NCI-H748 treated with DMSO at 0.1 percent for 48 hours (cell line): ENCODE results near the gene SLC39A9.
"Not testable (repeated sequence)": the region's sequence is repeated elsewhere in the genome, so short reads cannot be mapped to it uniquely, and the experiment has no call there.

Source experiments
- DNase-seq: peaks from one replicate; lab custom pipeline; 2025; lab: John Stamatoyannopoulos, UW

SLC39A9 gene

DNA sequence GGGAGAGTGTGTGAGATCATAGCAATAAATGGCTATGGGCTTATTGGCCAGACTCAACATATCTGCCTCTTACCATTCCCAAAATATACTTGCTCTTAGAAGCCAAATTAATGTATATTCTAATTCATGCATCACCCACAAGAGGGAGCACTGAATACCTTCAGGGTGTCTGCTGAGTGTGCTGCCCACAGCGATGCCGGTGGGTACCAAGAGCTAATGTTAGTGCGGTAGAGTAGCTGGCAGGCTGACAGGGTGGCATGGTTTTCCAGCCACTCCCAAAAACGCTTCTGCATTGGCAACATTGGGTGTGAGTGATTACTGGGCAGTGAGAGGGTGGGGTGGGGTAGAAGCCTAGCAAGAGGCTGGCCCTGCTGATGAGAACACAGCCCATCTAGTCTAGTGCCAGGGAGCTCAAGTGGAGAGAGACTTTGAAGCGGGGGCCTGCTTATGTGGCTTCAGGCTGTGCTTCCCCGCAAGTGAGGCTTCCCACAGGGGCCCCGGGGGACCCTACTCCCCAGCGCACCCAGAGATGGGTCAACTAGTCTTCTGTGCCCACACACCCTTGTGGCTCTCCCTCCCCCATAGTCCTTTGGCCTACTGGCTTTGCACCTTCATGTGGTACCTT is 76.8 kb downstream of the SLC39A9 start:
- peak; percentile 4 for DNase-seq

DNA sequence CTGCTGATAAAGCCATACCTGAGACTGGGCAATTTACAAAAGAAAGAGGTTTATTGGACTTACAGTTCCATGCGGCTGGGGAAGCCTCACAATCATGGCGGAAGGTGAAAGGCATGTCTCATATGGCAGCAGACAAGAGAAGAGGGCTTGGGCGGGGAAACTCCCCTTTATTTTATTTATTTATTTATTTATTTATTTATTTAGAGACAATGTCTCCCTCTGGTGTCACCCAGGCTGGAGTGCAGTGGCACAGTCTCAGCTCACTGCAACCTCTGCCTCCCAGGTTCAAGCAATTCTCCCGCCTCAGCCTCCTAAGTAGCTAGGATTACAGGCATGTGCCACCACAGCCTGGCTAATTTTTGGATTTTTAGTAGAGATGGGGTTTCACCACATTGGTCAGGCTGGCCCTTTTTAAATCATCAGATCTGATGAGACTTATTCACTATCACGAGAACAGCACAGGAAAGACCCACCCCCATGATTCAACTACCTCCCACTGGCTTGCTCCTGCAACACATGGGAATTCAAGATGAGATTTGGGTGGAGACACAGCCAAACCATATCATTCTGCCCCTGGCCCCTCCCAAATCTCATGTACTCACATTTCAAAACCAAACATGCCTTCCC is 78.4 kb downstream of the SLC39A9 start:
- DNase-seq, result not testable (repeated sequence)

DNA sequence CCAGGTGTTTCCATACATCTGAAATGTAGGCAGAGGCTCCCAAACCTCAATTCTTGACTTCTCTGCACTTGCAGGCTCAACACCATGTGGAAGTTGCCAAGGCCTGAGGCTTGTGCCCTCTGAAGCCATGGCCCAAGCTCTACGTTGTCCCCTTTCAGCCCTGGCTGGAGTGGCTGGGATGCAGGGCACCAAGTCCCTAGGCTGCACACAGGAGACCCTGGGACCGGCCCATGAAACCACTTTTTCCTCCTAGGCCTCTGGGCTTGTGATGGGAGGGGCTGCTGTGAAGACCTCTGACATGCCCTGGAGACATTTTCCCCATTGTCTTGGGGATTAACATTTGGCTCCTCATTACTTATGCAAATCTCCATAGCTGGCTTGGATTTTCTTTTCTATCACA is 79.6 kb downstream of the SLC39A9 start:
- not testable (repeated sequence) for DNase-seq

DNA sequence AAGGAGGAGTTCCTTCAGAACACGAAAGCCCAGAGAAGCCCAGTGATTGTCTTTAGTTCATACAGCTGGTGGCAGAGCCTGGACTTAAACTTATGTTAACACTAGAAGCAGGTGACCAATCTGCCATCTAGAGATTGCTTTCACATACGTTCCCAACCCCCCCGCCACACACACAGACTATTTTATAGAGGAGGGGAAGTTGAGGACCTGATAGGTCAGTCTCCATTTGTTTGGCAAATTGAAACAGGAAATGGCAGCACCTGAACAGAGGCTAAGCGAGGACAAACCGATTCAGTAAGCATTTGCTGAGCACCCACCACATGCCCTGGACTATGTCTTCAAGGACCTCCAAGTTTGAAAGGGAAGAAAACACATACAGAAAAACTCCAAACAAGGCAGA is 81.2 kb downstream of the SLC39A9 start:
- DNase-seq, result no peak

DNA sequence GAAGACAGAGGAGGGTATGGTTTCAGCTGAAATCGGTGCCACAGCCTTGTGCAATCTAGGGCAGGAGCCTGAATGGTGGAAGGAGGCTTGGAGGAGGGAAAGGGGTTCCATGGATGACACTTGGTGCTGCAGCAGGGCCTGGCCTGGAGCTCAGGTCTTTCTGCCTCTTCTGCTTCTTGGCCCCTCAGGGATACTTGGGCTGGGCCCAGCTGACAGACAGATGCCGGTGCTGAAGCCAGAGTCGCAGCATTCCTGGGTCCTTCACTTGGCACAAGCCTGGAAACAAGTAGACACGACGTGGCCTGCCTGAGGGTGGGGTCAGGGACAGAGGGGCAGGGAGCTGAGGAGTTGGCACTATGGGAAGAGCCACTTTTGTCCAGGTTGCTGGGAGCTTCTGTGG is 81.6 kb downstream of the SLC39A9 start:
- no peak for DNase-seq

DNA sequence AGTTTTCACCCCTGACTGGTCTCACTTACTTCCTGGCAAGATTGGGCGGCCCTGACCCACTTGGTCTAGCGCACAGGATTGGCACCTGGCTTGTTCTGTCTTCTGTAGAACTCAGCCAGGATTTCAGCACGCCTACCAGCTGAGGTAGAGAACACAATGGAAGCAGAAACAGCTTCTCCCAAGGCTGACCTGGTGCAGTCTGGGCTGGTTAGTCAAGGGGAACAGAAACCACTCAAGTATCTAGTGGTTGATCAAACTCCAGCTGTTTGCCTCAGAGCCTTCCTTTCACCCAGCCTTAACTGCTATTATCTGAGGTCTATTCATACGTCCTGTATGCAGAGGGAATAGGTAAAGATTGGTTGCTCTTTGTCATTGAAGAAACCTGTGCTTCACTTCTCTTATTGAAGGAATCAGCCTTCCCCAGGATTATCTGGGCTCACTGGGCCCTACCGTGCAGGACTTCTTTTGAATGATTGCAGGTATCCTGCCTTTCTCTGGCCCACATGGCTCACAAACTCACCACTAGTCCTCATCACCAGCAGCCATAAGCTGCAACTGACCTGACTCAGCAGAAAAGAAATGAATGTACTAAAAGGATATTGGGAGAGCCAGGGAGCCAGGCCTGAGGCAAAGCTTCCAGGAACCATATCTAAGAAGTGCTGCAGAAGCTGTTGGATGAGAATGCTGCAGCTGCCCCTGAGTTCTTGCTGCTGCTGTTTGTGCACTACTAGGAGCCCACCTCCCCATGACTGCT is 83.5 kb downstream of the SLC39A9 start:
- no peak for DNase-seq

DNA sequence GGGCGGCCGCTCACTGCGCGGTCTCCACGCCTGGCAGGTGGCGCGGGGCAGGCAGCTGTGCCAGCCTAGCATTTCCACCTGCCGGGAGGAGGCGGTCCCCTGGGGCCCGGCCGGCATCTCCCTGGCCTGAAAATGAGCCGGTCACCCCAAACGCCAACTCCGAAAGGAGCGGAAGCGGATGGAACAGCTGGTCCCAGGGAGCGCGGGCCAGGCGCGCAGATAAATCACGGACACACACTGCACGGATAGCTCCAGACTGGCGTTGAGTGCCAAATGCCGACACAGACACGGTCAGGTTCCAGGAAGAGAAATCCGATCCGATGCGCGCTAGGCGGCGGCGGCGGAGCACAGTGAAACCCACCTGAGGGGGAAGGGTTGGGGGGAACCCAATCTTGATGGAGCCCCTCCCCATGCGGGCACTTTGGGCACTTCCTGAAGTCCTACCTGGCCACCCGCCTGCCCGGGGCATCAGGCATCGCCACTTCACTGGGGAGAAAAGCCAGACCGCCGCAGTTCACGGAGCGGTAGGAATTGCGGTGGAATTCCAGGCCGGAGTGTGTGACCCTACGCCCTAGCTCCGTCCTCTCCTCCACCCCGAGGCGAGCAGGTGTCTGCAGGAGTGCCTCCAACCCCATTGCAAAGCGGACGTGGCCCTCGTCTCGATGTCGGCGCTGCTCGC is 85.4 kb downstream of the SLC39A9 start:
- peak; percentile 9 for DNase-seq

DNA sequence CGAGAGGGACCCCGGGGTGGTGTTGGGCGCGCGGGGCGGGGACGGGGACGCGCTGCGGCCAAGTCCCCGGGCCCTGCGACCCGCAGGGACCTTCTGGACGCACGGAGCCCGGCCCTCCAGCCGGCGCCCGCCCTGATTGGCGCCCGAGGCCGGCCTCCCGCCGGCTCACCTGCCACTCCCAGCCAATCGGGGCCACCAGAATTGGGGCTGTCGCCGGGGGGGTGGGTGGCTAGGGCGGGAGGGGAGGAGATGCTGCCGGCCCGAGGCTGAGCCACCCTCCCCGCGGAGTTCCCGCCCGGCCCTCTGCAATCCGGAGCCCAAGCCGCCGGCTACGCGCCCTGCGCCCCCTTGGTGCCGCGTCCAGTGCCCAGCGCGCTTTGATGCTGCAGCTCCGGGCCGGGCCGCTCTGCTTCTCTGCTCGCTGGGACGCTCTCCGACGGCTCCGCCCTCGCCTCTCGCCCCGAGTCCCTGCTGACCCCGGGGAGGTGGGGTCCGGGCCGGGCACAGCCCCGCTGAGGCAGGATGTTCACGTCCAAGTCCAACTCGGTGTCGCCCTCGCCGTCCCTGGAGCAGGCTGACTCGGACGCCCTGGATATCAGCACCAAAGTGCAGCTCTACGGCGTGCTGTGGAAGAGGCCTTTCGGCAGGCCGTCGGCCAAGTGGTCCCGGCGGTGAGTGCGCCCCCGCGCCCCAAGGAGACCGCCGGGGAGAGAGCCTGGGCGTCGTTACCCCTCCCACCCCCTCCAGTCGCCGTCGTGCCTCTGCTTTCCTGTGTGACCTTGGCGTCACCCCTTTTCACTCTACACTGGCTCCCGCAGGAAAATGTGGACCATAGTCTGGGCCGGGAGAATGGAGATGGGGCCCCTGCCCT is 86.2 kb downstream of the SLC39A9 start, which contains the start of gene PLEKHD1:
PLEKHD1 (plus strand) TSS at position 285 of the 871 bp plus-strand sequence; CDS start at position 523, 238 bp downstream.
- peak; percentile 31 for DNase-seq

DNA sequence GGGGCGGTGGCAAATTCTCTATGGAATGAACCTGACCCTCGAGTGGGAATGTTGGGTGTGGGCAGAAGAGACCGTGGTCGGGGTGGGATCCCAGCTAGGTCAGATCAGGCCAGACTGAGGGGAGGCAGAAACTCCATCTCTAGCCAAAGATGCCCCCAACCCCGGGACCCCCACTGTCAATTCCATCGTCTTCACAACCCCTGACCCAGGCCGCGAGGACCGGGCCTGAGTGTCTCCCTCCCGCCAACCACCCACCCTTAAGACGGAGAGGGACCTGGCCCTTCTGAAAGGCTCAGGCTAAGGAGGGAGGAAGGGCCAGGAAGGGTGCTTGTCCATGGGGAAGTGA is 86.8 kb downstream of the SLC39A9 start:
- no peak for DNase-seq

DNA sequence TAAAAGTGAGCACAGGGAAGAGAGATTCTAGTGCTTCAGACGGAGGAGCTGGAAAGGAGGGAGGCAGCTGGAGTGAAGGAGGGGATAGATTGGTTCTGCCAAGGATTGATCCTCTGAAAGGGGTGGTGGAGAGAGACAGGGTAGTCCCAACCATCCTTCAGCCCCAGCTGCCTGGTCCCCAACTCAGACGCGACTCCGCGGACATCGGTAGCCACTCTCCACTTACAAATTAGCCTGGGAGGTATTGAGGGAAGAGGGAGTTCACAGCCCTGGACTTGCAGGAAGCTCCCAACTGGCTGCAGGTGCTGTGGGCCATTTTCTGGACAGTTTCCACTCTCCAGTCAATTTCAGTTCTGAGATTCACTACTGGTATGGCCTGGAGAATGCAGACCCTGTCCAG is 87.2 kb downstream of the SLC39A9 start:
- DNase-seq, result no peak

DNA sequence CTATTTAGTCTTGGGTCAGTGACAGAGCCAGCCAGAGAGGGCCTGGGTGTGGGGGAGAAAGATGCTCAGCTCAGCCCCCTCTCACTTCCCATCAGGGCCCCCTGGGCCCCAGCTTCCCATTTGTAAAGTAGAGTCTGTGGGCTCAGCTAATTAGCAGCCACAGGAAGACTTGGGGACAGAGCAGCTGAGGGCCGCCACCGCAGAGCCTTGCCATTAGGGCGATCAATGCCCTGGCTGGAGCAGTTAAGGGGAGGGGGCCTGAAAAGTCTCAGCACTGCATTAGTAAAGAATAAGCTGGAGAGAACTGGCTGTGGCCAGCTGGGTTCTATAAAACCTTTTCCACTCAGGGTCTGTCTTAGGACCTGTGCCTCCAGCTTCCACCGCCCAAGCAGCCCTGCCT is 88.7 kb downstream of the SLC39A9 start:
- no peak for DNase-seq

DNA sequence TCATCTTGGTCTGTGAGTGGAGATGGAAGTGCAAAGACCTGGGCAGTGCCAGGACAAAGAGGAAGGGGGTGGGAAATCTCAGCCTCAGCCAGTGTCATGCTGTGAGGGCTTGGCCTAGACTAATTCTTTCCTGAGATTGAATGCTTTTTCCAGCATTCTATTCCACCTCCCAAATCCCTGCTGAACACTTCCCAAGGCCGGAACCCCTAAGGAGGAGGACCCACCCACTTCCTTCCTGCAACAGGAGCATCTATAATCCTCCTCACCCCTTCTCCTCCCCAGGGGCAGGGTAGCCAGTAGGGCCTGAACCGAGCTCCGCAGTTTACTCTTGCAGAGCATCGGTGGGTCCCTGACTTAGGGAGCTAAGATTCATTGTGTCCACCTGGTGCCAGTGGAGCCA is 89.3 kb downstream of the SLC39A9 start:
- no peak for DNase-seq

DNA sequence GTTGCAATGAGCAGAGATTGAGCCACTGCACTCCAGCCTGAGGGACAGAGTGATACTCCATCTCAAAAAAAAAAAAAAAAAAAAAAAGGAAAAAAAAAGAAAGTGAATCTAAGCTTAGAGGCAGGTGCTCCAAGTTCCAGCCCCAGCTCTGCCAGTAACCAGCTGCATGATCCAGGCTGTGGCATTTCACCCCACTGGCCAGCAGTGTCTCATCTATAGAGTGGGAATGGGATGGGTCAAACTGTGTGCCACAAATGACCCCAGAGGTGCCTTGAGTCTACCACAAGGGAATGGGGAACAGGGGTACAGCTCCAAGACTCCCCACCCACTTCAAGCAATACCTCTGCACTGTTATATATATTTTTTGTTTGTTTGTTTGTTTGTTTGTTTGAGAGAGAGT is 91.0 kb downstream of the SLC39A9 start:
- no peak for DNase-seq

DNA sequence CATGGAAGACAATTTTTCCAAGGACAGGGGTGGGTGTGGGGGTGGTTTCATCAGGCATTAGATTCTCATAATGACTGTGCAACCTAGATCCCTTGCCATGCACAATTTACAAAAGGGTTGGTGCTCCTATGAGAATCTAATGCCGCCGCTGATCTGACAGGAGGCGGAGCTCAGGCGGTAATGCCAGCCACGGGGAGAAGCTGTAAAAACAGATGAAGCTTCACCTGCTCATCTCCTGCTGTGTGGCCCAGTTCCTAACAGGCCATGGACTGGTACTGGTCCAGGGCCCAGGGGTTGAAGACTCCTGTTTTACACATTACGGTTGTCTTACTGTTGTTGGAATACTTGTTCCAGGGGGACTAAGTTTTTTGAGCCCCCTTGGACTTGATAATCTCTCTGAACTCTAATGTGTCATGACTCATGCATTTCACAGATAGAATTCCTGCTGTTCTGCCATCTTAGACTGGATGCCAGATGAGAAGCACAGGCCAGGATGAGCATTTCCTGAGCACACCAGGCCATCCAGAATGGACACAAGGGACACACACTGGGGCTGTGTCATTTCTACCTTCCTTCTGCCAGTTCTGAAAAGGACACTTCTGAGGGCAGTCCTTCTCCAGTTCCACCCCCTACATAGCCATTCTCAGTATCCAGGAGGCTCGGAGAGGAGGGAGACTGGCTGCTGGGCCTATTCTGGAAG is 91.9 kb downstream of the SLC39A9 start:
- no peak for DNase-seq

DNA sequence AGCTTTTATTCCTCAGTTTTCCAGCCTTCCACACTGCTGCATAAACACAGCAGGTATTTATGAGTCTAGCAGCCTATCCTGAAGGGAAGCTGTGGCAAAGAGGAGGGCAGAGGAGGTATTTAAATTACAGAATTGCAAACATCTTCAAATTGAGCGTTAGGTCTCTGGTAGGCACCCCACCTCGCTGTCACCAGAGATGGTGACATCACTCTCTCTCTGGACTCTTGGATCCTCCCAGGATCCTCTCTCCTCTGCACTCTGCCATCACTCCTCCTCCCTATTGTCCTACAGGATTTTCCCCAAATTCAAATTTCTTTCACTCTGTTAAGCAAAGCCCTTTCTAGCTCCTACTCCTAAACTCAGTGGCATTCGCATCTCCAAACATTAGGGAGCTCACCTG is 92.7 kb downstream of the SLC39A9 start:
- no peak for DNase-seq

DNA sequence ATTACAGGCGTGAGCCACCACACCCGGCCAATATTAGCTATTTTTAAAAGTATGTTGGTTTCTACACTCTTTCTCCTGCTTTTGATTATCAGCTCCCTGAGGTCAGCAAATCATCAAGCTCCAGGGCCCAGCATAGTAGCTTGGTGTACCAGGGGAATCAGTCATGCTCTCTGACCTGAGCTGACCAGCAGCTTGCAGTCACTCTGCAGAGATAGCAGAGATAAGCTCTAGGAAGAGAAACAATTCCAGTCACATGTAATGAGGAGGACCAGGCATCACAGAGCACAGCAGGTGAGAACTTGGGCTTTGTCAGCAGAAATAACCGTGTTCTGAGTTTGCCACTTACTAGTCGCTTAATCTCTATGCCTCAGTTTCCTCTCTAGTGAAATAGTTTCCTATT is 94.5 kb downstream of the SLC39A9 start:
- DNase-seq, result no peak

DNA sequence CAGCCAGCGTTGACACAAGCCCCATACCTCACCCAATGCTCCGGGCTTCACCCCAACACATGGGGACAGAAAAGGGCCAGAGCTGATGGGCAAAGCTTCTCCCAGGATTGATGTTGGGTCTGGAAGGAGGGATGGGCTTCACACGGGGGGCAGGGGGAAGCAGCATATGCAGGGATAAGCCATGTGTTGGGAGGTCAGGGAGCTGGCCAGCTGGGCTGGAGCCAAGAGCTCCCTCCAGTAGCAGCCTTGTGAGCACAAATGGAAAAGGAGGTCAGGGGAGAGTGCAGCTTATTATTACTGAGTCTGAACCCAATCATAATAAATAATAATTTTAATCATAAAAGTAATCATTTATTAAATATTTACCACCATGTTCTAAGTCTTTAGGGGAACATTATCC is 95.3 kb downstream of the SLC39A9 start:
- DNase-seq, result no peak

DNA sequence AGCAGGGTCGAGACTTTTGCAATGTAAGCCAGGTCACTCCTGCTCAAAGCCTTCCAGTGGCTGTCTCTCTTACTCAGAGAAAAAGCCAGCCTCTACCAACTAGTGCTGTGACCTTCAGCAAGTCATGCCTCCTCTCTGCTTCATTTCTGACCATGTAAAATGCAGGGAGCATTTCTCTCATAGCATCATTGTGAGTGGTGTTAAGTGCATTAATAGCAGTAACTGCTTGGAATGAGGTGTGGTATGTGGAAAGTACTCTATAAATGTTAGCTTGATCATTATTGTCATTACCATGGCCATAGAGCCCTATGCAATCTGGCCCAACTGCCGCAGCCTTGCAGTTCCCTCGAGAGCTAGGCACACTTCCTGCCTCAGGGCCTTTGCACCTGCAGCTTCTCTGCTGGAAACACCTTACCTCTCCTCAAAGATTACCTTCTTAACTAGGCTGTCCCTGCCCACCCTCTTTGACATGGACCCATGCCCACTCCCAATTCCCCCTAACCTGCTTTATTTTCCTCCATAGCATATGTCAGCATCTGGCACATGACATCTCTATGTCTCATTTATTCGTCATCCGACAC is 96.9 kb downstream of the SLC39A9 start:
- no peak for DNase-seq

DNA sequence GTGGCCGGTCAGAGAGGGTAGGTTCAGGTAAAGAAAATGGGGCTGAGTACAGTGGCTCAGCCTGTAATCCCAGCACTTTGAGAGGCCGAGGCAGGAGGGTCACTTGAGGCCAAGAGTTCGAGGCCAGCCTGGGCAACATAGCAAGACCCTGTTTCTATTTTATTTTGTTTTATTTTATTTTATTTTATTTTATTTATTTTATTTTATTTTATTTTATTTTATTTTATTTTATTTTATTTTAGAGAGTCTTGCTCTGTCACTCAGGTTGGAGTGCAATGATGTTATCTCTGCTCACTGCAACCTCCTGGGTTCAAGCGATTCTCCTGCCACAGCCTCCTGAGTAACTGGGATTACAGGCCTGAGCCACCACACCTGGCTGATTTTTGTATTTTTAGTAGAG is 99.4 kb downstream of the SLC39A9 start:
- not testable (repeated sequence) for DNase-seq

DNA sequence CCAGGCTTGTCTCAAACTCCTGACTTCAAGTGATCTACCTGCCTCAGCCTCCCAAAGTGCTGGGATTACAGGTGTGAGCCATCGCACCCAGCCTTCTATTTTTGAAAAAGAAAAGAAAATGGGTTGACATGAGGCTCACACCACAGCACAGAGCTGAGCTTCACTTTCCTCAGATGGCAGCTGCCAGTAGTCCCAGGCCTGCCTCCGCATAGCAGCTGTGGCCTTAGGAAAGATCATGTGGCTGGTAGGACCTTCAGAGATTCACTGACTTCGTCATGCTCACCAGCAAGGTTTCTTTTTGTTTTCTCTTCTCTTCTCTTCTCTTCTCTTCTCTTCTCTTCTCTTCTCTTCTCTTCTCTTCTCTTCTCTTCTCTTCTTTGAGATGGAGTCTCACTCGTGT is 99.8 kb downstream of the SLC39A9 start:
- DNase-seq, result not testable (repeated sequence)

DNA sequence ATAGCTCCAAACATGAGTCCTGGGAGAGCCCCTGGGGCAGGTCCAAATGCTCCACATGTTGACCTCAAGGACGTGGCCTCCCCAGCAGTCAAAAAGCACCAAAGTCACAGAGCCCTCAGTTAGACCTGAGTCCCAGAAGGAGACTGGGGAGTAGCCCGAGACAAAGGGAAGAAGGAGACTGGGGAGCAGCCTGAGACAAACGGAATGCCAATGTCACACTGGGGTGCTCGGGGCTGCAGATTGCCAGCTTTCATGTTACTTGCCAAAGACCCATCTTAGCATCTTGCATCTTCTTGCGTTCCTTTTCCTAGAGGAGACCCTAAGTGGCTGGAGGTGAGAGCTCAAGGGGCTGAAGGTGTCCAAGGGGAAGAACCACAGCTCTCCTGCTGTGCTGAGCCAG is 100.9 kb downstream of the SLC39A9 start:
- no peak for DNase-seq
